HUDEP-2 (cell line): Measurements from ENCODE around the gene ATOSA.

Experiments used
- DNase-seq, 76 experiments: peaks; one replicate each; lab custom pipeline; 2025; ENCODE audit not compliant: unreplicated experiment in 76 of 76; lab: John Stamatoyannopoulos, UW

The ATOSA gene, protein sequence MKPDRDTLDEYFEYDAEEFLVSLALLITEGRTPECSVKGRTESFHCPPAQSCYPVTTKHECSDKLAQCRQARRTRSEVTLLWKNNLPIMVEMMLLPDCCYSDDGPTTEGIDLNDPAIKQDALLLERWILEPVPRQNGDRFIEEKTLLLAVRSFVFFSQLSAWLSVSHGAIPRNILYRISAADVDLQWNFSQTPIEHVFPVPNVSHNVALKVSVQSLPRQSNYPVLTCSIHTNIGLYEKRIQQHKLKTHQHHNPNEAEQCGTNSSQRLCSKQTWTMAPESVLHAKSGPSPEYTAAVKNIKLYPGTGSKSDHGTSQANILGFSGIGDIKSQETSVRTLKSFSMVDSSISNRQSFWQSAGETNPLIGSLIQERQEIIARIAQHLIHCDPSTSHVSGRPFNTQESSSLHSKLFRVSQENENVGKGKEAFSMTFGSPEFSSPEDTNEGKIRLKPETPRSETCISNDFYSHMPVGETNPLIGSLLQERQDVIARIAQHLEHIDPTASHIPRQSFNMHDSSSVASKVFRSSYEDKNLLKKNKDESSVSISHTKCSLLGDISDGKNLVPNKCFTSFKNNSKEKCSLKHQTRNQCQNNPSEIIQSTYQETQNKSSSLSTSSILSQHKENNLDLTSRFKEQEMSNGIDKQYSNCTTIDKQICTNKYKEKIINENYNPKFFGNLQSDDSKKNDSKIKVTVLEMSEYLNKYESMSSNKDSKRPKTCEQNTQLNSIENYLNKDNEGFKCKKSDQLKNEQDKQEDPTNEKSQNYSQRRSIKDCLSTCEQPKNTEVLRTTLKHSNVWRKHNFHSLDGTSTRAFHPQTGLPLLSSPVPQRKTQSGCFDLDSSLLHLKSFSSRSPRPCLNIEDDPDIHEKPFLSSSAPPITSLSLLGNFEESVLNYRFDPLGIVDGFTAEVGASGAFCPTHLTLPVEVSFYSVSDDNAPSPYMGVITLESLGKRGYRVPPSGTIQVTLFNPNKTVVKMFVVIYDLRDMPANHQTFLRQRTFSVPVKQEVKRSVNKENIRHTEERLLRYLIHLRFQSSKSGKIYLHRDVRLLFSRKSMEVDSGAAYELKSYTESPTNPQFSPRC

DNA sequence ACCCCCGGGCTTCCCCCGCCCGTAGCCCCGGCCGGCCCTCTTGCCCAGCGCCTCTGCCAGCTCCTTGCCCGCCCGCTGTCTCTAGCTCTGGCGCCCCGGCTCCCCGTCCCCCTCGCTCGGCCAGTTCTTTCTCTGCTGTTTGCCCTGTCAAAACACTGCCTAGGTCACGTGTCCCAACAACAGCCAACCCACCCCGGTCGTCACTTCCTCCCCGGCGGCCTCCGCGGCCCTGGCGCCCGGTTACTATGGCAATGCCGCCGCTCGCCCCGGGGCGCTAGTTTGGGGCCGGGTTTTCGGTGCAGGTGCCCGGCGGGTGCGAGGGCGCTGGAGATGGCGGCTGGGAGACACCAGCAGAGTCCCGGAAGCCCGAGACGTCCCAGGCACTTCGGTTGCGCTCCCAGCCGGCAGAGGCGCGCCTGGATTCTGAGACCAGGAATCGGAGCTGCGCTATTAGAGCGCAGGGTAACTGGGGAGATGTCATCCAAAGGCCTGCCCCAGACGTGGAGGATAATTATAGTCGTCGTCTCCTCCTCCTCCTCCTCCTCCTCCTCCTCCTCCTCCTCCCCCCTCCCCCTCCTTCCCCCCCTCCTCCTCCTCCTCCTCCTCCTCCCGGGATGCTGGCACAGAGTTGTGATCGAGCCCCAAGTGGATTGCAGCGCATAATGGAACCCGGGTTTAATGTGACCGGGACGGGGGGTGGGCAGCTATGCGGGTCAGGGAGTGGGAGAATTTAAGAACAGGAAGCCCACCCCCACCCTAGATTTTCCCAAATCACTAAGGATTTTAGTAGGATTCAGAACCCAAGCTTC lies at the start of gene ATOSA:
ATOSA (minus strand) TSS at position 157 of the 809 bp plus-strand sequence. CDS start 1,367 bp downstream, outside the sequence.
- peak in 74 of 76 experiments; percentile 14 to 90 (median 74) for DNase-seq

DNA sequence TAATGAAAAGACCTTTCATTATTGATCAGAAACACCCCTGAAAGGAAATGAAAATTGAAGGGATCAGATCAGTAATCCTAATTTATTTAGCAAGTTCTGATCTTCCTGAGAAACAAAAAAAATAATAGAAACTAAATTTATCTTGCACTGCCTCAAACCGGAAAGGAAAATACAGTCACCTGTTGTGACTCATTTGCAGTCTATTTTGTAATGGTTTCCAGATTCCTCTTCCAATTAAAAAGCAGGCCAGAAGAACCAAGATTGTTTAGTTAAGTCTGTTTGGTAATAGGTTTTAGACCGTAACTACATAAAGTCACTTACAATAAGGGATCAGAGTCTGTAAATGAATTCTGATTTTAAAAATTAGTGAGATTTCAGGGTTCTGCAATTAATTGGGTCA lies 49.7 kb upstream of the ATOSA start:
- no peak for DNase-seq

DNA sequence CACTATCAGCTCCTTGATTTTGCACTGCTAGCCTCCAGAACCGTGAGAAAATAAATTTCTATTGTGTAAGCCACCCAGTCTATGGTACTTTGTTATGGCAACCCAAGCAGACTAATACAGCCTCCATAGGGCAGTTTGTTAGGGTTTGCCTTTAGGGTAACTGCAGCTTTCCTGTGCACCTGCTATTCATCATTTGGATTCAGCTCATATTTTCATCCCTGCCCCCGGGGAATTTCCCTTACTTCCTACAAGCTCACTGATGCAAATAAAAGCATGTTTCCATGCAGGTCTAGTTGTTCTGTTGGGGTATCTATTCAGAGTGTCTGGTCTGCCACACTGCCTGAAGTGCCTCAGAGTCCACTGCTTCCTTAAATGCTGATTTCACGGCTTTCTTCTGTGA lies 48.6 kb upstream of the ATOSA start:
- no peak for DNase-seq

DNA sequence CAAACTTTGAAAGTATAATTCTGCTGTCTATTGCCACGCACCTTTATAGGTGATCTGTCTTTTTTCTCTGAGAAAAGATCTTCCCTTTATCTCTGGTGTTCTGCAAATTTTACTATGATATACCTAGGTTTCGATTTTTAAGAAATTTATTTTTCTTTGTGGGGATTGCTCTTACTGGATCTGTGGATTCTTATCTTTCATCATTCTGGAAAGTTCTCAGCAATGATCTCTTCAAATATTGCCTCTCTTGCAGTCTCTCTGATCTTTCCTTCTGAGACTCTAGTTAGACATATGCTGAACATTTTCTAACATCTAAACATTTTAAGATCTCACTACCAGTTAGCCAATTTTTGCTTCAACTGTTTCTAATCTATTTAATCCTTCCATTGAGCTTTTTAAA lies 47.0 kb upstream of the ATOSA start:
- DNase-seq = no peak

DNA sequence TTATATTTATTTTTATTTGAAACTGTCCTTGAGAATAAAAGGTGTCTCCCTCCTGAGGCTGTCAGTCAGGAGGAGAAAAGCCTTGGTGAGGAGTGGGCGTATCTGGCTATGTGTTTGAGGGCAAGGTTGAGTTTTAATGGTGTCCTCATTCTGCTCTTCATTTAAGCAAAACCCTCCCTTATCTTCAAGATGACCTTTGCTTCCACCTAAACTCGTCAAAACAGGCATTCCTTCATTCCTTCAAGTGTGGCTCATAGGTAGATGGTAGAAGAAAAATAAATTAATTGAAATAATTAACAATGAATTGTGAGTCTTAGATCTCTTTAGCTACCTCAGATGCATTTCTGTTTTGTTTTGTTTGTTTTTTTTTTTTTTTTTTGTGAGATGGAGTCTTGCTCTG lies 39.4 kb upstream of the ATOSA start:
- no peak for DNase-seq

DNA sequence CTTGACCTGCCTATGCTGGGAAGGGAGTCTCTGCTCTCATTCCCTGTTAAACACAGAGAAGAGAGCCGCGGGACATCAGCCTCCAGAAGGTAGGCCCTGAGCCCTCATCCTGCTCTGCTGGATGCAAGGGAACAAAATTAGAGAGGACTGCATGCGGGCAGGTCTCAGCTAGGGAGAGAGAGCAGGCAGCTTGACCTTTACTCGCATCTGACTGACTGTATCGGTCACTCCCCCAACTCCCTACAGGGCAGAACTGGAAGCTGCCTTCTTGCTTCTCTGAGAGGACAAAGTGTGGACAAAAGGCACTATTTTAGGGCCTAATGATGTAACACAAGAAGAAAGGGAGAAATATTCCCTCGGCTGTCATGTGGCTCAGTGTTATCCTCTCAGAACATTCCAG lies 38.7 kb upstream of the ATOSA start:
- DNase-seq = no peak

DNA sequence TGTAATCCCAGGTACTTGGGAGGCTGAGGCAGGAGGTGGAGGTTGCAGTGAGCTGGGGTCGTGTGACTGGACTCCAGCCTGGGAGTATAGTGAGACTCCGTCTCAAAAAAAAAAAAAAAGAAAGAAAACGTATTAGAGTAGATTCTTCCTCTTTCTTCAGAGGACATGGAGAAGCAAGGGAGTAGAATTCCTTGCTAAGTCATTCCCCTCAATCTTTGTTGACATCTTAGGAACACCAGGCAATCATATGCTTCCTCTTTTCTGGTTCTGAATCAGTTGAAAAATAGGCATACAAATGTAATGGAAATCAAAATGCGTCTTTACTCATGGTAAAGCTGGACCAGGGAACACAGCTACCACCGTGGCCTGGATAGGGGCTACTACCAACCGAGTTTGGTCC lies 38.3 kb upstream of the ATOSA start:
- no peak for DNase-seq

DNA sequence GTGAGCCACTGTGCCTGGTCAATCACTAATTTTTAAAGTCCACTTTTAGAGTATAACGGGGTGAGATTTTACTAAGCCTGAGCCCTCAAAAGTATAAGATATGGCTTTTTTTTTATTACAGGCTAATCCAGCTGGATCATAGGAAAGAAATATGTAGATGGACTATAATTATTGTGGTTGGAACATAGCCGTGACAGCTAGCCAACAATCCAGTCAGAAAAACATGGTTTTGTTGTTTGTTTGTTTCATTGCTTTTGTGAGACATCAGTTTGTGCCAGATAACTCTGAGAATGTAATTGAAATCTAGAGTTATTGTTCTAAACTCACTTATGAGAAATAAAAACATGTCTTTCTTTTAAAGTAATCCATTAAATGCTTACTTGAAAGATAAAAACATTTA lies 37.3 kb upstream of the ATOSA start:
- DNase-seq = no peak

DNA sequence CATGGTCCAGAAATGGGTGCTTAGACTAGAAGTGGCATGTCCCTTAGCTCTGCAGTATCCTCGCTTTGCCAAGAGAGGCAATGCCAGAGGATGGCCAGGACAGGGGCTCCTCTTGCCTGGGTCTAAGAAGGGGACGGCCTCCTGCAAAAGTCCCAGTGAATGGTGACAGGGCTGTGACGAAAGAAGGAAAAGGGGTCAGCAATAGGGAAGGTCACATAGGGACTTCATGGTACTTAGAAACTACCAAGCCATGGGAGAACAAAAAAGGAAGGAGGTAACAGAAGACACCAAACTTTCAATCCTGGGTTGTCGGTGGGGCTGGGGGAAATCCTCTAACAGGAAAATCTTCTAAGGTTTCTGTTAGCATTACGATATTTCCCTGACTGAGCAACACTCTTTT lies 36.2 kb upstream of the ATOSA start:
- DNase-seq = no peak

DNA sequence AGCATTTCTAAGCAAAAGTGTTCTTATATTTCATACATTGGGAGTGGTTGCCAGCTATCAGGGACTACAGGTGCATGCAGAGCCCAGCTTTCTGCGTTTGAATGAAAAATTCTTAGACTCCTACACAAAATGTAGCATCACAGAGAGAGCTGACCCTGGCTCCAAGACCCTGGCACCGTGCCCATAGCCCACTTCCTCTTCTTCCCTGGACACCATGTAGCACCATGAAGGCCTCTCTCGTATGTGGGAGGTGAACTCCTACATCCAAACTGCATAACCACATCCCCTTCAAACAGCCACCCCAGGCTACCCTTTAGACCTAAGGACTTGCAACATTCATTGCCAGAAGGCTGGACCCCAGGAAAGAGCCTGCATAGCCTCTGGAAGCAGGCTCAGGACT lies 35.8 kb upstream of the ATOSA start:
- no peak for DNase-seq

DNA sequence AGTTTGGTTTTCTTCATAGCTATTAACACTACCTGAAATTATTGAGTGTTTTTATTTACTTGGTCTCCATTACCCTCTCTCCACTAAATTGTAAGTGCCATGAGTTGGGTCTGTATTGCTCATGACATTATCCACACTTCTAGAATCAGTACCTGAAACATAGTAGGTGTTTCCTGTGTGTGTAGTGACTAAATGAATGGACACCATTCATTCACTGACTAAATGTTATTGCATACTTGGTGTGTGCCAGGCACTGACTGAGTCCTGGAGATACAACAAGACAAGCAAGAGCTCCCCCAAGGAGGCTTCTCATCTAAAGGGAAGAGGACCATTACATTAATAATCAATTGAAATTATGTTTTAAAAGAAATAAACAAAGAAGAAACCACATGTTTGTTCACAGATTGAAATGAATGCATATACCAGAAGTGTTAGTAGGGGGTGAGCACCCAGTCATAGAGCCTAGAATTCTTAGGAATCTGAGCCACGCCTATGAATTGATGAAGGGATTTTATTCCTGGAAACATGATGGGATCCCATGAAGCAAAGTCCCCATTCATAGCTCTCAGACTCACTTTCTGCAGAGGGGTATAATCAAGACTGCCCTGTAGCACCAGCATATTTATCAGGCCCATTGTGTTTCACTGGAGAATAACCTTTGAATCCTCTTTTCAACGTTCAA lies 31.7 kb upstream of the ATOSA start:
- no peak for DNase-seq

DNA sequence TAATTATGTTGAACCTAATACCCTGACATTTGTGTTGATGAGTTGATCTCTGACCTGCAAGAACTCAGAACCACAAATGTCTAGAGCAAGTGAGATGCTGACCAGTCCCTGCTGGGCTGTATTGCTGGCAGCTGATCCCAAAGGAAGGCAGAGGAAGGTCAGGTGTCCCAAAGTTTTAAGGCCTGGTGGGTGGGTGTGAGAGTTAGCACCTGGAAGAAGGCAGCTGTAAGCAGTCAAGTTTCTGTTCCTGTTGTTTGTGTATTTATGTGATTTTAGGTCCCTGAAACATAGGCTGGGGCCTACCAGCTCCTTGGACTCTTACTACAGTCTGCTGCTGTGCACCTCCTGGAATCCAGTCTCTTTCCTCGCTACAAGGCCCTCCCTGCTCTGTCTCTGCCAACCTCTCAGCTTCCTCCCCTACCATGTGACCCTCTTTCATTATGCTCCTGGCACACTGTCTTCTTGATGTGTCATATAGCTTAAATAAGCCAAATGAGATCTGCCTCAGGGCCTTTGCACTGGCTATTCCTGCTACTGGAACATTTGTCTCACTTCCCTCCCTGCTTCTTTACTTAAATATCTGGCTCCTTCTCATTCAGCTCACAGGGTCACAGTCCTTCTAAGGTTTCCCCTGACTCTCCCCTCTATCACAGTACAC lies 31.0 kb upstream of the ATOSA start:
- no peak for DNase-seq

DNA sequence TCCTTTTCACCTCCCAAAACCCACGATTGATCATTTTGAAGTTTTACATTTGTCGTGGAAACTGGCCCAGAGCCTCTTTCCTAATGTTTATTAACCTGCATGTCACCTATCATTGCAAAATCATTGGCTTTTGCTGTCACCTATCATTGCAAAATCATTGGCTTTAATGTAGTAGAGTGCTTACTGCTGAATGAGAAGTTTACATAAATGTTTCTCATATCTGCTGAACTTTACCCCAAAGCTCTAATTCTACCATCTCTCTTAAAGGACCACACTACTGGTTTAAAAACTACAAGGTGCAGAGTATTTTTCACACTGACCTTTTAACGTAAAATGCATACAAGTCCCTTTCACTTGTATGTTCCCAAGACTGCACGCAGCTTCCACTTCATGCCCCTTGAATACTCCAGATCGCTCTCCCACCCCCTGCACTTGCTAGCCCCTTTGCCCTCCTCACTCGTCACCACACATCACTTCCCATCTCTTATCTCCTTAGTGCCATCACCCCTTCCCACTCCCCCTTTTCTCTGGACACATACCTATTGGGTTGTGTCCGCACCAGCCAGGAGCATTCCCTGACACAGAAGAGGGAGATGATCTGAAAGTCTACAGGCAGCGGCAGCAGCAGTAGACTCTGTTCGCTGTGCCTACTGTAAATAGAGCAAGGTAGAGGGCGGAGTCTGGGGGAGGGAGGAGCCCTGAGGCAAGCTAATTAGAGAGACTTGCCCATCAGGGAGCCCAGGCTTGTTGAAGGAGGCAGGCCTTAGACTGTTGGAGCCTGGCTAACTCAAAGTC lies 30.2 kb upstream of the ATOSA start:
- DNase-seq = no peak

DNA sequence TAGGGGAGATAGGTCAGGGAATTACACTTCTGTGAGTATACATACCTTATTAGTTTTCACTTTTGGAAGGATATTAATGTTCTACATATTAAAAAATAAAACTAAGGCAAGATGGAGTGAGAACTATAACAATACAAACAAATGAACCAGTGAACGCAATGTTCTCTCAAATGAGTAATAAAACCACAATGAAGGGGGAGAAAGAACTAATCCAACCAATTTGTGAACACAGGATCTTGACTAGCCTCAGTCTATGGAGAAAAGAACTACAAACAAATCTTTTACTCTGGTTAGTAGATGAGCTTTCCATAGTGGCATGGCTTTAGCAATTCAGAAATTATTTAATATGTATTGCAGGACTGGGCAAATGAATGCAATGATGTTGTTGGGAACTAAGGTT lies 26.9 kb upstream of the ATOSA start:
- DNase-seq = no peak

DNA sequence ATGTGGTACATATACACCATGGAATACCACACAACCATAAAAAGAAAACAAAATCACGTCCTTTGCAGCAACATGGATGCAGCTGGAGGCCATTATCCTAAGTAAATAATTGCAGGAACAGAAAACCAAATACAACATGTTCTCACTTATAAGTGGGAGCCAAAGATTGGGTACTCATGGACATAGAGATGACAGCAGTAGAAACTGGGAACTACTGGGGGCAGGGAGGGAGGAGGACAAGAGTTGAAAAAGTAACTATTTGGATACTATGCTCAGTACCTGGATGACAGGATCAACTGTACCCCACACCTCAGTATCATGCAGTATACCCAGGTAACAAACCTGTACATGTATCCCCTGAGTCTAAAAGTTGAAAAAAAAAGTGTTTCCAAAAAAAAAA lies 23.2 kb upstream of the ATOSA start:
- DNase-seq = no peak

DNA sequence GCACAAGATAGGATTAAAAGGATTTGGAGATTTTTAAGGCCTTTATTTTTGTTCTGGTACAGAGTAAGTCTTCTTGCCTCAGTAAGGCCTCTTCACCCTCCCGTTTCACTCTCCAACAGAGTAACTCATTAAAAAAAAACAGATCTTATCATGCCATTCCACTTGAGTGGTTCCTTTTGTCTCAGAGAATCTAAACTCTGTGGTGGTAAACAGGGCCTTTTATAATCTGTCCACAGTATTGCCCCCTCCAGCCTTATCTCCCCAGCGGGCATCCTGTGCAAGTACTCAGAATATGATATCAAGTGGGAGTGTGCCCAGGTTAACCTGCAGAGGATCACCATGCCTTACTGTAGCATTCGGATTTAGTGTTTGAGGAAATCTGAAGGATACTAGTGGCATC lies 20.3 kb upstream of the ATOSA start:
- DNase-seq = no peak

DNA sequence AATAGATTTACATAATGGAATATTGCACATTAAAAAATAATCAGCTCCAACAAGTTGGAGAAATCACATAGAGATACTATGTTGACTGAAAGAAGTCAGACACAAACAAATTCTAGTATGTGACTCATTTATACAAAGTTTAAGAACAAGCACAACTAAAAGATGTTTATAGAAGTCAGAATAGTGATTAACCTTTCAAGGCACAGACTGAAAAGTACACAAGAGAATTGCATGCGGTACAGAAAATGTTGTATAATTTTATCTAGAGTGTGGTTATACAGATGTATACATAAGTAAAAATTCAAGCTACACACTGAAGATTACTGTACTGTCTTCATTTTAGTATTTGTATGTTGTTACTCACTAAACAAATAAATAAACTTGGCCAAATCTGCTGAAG lies 19.3 kb upstream of the ATOSA start:
- no peak for DNase-seq

DNA sequence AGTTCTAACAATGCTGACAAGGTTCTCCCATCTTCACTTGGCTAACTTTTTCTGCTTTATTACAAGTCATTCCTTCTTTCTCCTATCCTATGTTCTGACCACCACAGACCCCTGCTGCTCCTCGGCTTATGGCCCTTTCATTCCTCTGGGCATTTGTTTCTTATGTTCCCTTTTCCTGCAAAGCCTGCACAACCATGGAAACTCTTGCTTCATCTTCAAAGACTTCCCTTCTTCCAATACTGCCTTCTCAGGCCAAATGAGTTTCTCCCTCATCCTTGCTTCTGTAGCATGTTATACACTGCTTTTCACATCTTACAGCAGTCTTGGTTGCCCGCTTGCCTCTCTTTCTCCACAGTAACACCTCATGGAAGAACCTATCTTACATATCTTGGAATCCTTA lies 17.9 kb upstream of the ATOSA start:
- no peak for DNase-seq

DNA sequence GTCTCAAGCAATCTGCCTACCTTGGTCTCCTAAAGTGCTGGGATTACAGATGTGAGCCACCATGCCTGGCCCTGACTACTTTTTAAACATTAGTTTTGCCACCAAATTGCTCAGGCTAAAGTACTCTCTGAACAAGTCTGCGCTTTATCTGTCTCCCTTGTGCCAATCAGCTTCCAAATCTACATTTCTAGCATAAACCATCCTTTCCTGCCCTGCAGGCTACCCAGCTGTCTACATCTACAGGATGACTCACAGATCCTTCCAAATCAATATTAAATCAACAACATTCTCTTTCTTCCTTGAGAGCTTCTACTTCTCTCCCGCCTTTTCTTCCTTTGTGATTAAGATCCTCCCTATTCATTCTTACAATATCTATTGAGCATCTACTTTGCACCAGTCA lies 16.0 kb upstream of the ATOSA start:
- no peak for DNase-seq
